Liver (tissue), 3 donors: Measurements from ENCODE around the gene BCAS1.

Experiments used
- EGR1 ChIP-seq, 2 donors: IDR thresholded peaks; 2 replicates each; pipeline ENCODE4 v1.6.1; 2016 to 2018; ENCODE audit warnings: antibody characterized with exemption in 2 of 2, low read depth in 2 of 2
- GABPA ChIP-seq, 2 donors: IDR thresholded peaks in 1 of 2; conservative IDR thresholded peaks in 1 of 2; 2 replicates each; pipeline ENCODE4 v1.6.1; 2016; ENCODE audit warnings: antibody characterized with exemption in 2 of 2, mild to moderate bottlenecking in 1 of 2, moderate library complexity in 1 of 2
- HNF4A ChIP-seq, 2 donors: conservative IDR thresholded peaks; 2 replicates each; pipeline ENCODE4 v1.6.1; 2016; ENCODE audit warnings: antibody characterized with exemption in 2 of 2, mild to moderate bottlenecking in 2 of 2
- JUND ChIP-seq, 2 donors: IDR thresholded peaks; 2 replicates each; pipeline ENCODE4 v1.6.1; 2016; ENCODE audit warnings: antibody characterized with exemption in 2 of 2
- RAD21 ChIP-seq, 2 donors: IDR thresholded peaks; 2 replicates each; pipeline ENCODE4 v1.6.1; 2016; ENCODE audit warnings: antibody characterized with exemption in 2 of 2, mild to moderate bottlenecking in 2 of 2
- RXRA ChIP-seq, 2 donors: IDR thresholded peaks; 2 replicates each; pipeline ENCODE4 v1.6.1; 2017 to 2018; ENCODE audit warnings: antibody characterized with exemption in 2 of 2, mild to moderate bottlenecking in 1 of 2
- SP1 ChIP-seq: IDR thresholded peaks from 2 replicates; pipeline ENCODE4 v1.6.1; 2018; ENCODE audit warnings: antibody characterized with exemption, mild to moderate bottlenecking
- TAF1 ChIP-seq: conservative IDR thresholded peaks from 2 replicates; pipeline ENCODE4 v1.6.1; 2016; ENCODE audit warnings: antibody characterized with exemption, mild to moderate bottlenecking
- YY1 ChIP-seq: IDR thresholded peaks from 2 replicates; pipeline ENCODE4 v1.6.1; 2016; ENCODE audit warnings: antibody characterized with exemption, mild to moderate bottlenecking
- TF ChIP-seq, protein P1 (sequence below): fragments of 150-350 bp; IDR thresholded peaks from 2 replicates; pipeline ENCODE4 v1.5.1; 2017; ENCODE audit warnings: improper control_type of control experiment, low read depth, low read length; ENCODE audit not compliant: missing input control
- TF ChIP-seq, protein P2 (sequence below): IDR thresholded peaks from 2 replicates; pipeline ENCODE4 v1.6.1; 2016; ENCODE audit warnings: antibody characterized with exemption, mild to moderate bottlenecking
- TF ChIP-seq, protein P3 (sequence below): IDR thresholded peaks from 2 replicates; pipeline ENCODE4 v1.6.1; 2016; ENCODE audit warnings: antibody characterized with exemption
- TF ChIP-seq, protein P4 (sequence below): IDR thresholded peaks from 2 replicates; pipeline ENCODE4 v1.6.1; 2016; ENCODE audit warnings: antibody characterized with exemption
- TF ChIP-seq, protein P5 (sequence below): IDR thresholded peaks from 2 replicates; pipeline ENCODE4 v1.6.1; 2016; ENCODE audit warnings: antibody characterized with exemption
- donor health status: healthy.
- donor health status: healthy.

DNA sequence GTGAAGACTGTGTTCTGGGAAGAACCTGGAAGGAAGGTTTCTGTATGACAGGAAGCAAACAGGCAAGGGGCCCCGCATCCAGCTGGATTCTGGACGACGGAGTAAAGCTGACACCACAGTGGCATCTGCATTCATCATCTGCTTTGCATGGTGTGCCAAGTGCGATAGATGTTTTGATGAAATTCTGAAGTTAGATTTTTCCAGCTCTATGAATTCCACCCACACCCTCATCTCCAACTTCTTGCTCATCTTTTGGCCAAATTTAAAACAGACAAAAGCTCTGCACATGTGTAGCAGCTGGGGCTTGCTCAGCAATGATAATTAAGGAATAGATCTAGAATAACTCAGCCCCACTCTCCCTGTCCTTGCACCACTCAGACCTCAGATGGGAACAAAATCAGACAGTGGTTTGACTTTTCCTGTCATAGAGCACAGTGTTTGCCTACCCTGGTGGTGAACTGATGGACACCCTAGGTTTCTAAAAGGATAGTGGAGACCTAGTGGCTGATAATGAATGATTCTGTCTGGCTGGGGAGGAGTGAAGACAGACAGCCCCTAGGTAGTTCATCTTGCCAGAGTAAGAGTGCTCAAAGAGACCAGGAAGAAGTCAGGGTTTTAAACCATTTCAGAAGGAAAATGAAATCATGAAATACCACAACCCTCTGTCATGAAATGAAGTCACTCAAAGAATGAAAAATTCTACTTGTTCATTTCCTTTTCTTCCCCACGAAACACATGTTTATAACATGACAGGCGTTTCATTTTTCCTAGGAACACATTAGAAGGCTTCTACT lies 85.8 kb downstream of the BCAS1 start:
- TF ChIP-seq RAD21 (IDR thresholded peaks at IDR 0.05) = no peak
- TF ChIP-seq, protein P1, sequence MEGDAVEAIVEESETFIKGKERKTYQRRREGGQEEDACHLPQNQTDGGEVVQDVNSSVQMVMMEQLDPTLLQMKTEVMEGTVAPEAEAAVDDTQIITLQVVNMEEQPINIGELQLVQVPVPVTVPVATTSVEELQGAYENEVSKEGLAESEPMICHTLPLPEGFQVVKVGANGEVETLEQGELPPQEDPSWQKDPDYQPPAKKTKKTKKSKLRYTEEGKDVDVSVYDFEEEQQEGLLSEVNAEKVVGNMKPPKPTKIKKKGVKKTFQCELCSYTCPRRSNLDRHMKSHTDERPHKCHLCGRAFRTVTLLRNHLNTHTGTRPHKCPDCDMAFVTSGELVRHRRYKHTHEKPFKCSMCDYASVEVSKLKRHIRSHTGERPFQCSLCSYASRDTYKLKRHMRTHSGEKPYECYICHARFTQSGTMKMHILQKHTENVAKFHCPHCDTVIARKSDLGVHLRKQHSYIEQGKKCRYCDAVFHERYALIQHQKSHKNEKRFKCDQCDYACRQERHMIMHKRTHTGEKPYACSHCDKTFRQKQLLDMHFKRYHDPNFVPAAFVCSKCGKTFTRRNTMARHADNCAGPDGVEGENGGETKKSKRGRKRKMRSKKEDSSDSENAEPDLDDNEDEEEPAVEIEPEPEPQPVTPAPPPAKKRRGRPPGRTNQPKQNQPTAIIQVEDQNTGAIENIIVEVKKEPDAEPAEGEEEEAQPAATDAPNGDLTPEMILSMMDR = no peak
- TF ChIP-seq, protein P2, sequence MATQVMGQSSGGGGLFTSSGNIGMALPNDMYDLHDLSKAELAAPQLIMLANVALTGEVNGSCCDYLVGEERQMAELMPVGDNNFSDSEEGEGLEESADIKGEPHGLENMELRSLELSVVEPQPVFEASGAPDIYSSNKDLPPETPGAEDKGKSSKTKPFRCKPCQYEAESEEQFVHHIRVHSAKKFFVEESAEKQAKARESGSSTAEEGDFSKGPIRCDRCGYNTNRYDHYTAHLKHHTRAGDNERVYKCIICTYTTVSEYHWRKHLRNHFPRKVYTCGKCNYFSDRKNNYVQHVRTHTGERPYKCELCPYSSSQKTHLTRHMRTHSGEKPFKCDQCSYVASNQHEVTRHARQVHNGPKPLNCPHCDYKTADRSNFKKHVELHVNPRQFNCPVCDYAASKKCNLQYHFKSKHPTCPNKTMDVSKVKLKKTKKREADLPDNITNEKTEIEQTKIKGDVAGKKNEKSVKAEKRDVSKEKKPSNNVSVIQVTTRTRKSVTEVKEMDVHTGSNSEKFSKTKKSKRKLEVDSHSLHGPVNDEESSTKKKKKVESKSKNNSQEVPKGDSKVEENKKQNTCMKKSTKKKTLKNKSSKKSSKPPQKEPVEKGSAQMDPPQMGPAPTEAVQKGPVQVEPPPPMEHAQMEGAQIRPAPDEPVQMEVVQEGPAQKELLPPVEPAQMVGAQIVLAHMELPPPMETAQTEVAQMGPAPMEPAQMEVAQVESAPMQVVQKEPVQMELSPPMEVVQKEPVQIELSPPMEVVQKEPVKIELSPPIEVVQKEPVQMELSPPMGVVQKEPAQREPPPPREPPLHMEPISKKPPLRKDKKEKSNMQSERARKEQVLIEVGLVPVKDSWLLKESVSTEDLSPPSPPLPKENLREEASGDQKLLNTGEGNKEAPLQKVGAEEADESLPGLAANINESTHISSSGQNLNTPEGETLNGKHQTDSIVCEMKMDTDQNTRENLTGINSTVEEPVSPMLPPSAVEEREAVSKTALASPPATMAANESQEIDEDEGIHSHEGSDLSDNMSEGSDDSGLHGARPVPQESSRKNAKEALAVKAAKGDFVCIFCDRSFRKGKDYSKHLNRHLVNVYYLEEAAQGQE = no peak
- no peak for TF ChIP-seq JUND (IDR thresholded peaks at IDR 0.05)
- TF ChIP-seq TAF1 = no peak
- TF ChIP-seq EGR1 (IDR thresholded peaks at IDR 0.05; ENCODE audit: low read depth in 2 of 2) = no peak
- TF ChIP-seq YY1 = no peak
- TF ChIP-seq, protein P3, sequence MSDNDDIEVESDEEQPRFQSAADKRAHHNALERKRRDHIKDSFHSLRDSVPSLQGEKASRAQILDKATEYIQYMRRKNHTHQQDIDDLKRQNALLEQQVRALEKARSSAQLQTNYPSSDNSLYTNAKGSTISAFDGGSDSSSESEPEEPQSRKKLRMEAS = no peak
- TF ChIP-seq, protein P4, sequence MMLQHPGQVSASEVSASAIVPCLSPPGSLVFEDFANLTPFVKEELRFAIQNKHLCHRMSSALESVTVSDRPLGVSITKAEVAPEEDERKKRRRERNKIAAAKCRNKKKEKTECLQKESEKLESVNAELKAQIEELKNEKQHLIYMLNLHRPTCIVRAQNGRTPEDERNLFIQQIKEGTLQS = no peak
- TF ChIP-seq HNF4A (conservative IDR thresholded peaks at IDR 0.05) = no peak
- TF ChIP-seq SP1 = no peak
- TF ChIP-seq GABPA (IDR thresholded peaks at IDR 0.05 in 1 of 2, conservative IDR thresholded peaks at IDR 0.05 in 1 of 2) = no peak
- TF ChIP-seq RXRA (IDR thresholded peaks at IDR 0.05) = no peak
- TF ChIP-seq, protein P5, sequence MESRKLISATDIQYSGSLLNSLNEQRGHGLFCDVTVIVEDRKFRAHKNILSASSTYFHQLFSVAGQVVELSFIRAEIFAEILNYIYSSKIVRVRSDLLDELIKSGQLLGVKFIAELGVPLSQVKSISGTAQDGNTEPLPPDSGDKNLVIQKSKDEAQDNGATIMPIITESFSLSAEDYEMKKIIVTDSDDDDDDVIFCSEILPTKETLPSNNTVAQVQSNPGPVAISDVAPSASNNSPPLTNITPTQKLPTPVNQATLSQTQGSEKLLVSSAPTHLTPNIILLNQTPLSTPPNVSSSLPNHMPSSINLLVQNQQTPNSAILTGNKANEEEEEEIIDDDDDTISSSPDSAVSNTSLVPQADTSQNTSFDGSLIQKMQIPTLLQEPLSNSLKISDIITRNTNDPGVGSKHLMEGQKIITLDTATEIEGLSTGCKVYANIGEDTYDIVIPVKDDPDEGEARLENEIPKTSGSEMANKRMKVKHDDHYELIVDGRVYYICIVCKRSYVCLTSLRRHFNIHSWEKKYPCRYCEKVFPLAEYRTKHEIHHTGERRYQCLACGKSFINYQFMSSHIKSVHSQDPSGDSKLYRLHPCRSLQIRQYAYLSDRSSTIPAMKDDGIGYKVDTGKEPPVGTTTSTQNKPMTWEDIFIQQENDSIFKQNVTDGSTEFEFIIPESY = no peak
